A673 (cell line): ENCODE results near the gene DLG2.

Experiments
- CTCF ChIP-seq: fragments of 300-800, 200-600 bp; sonication (generic); conservative IDR thresholded peaks from 2 replicates; pipeline ENCODE4 v1.5.1; 2017; ENCODE audit warnings: low read depth, mild to moderate bottlenecking, antibody characterized with exemption, low read length, moderate library complexity, mixed read lengths
- EZH2 ChIP-seq: fragments of 200-600 bp; sonication (generic); IDR thresholded peaks from 2 replicates; pipeline ENCODE4 v1.6.1; 2017; ENCODE audit warnings: borderline replicate concordance, low read depth, mild to moderate bottlenecking, mixed read lengths, antibody characterized with exemption, low read length; ENCODE audit not compliant: poor library complexity, severe bottlenecking

DNA sequence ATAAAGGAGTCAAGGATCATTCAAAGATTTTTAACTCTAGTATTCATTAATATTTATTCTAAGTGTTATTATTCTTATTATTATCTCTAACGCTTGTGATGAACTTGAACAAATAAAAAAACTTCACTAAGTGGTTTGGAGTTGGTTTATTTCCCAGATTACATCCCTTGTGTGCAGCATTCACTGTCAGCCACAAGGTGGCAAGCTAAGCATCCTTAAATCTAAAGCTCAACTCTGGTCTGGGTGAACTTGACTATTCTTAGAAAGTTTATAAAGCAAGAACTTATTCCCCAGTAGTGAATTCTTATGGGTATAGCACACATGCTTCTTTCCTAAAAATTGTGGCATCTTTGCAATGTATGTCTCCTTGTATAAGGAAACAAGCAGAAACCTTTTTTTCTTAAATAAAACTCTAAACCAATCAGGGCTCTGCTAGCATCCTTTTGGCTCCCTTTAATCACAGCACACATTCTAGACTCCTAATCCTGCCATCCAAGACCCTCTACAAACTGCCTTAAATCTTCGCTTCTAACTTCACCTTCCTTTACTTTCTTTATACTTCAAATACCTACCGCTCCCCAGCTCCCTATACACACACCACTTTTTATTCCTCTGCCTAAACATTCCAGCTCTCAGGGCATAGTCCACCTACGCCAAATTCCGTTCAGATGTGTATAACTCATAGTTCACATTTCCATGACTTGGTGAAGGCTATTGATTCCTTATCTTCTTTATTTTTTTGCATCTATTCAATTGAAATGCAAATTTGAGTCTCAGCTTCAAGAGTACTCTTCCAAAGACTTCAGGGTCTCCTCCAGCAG lies 1068.8 kb downstream of the DLG2 start:
- TF ChIP-seq CTCF = peak; percentile 93
- TF ChIP-seq EZH2 = no peak
